H9 (cell line): ENCODE data around the gene SP4. TPM values are rescaled to one million over a fixed set of nuclear protein-coding genes. Genes with fewer than 3 reads are reported as not detected.

ENCODE experiments used
- DNase-seq: peaks from one replicate; pipeline ENCODE4 v3.0.0-alpha.2; 2017
- H2AFZ ChIP-seq: one replicate; pipeline ENCODE4 v1.6.1; 2013; ENCODE audit warnings: mild to moderate bottlenecking, low read length, control low read depth, moderate library complexity
- H2AK5ac ChIP-seq: 2 replicates; pipeline ENCODE4 v1.6.1; 2013; ENCODE audit warnings: low read length, control low read depth, mixed read lengths; ENCODE audit not compliant: insufficient read length
- H2BK120ac ChIP-seq: one replicate; pipeline ENCODE4 v1.6.1; 2013; ENCODE audit warnings: low read depth, mild to moderate bottlenecking, low read length, control low read depth, inconsistent platforms; ENCODE audit not compliant: poor library complexity, severe bottlenecking
- H2BK12ac ChIP-seq: 2 replicates; pipeline ENCODE4 v1.6.1; 2013; ENCODE audit warnings: low read length, control low read depth, mixed read lengths, low read depth; ENCODE audit not compliant: insufficient read length
- H2BK15ac ChIP-seq: 2 replicates; pipeline ENCODE4 v1.6.1; 2013; ENCODE audit warnings: low read depth, low read length, control low read depth
- H2BK20ac ChIP-seq: one replicate; pipeline ENCODE4 v1.6.1; 2013; ENCODE audit warnings: low read depth, mild to moderate bottlenecking, low read length, control low read depth, inconsistent platforms; ENCODE audit not compliant: poor library complexity, severe bottlenecking
- H2BK5ac ChIP-seq: 2 replicates; pipeline ENCODE4 v1.6.1; 2013; ENCODE audit warnings: low read length, control low read depth, mixed read lengths; ENCODE audit not compliant: insufficient read length
- H3K14ac ChIP-seq: 2 replicates; pipeline ENCODE4 v1.6.1; 2013; ENCODE audit warnings: low read length, control low read depth; ENCODE audit not compliant: insufficient read depth
- H3K18ac ChIP-seq: 2 replicates; pipeline ENCODE4 v1.6.1; 2013; ENCODE audit warnings: low read depth, mild to moderate bottlenecking, mixed read lengths, low read length, control low read depth; ENCODE audit not compliant: insufficient read length
- H3K23ac ChIP-seq: 2 replicates; pipeline ENCODE4 v1.6.1; 2013; ENCODE audit warnings: low read length, control low read depth, mixed read lengths, low read depth; ENCODE audit not compliant: insufficient read length
- H3K23me2 ChIP-seq: 2 replicates; pipeline ENCODE4 v1.6.1; 2013; ENCODE audit warnings: low read depth, mild to moderate bottlenecking, mixed read lengths, low read length, control low read depth; ENCODE audit not compliant: insufficient read length, poor library complexity, severe bottlenecking
- H3K27ac ChIP-seq: 2 replicates; pipeline ENCODE4 v1.5.1; 2013; ENCODE audit warnings: low read length, control low read depth, mixed read lengths, low read depth; ENCODE audit not compliant: insufficient read length
- H3K27me3 ChIP-seq: 2 replicates; pipeline ENCODE4 v1.6.1; 2013; ENCODE audit warnings: low read length, control low read depth, inconsistent platforms; ENCODE audit not compliant: insufficient read depth
- H3K4ac ChIP-seq: 2 replicates; pipeline ENCODE4 v1.6.1; 2013; ENCODE audit warnings: low read depth, mild to moderate bottlenecking, control low read depth, inconsistent platforms, low read length, moderate library complexity
- H3K4me1 ChIP-seq: 2 replicates; pipeline ENCODE4 v1.6.1; 2013; ENCODE audit warnings: low read length, control low read depth, inconsistent platforms; ENCODE audit not compliant: insufficient read depth
- H3K4me2 ChIP-seq: 2 replicates; pipeline ENCODE4 v1.6.1; 2013; ENCODE audit warnings: low read length, control low read depth, mixed read lengths; ENCODE audit not compliant: insufficient read length, insufficient read depth
- H3K56ac ChIP-seq: 2 replicates; pipeline ENCODE4 v1.6.1; 2013; ENCODE audit warnings: low read depth, mild to moderate bottlenecking, mixed read lengths, low read length, control low read depth; ENCODE audit not compliant: insufficient read length
- H3K79me1 ChIP-seq: 2 replicates; pipeline ENCODE4 v1.6.1; 2013; ENCODE audit warnings: low read depth, mild to moderate bottlenecking, moderate library complexity, low read length, control low read depth, inconsistent platforms; ENCODE audit not compliant: insufficient read depth, poor library complexity, severe bottlenecking
- H3K79me2 ChIP-seq: 2 replicates; pipeline ENCODE4 v1.6.1; 2013; ENCODE audit warnings: low read length, control low read depth, inconsistent platforms; ENCODE audit not compliant: insufficient read depth
- H3K9ac ChIP-seq: 2 replicates; pipeline ENCODE4 v1.6.1; 2013; ENCODE audit warnings: low read length, control low read depth, mixed read lengths; ENCODE audit not compliant: insufficient read length; ENCODE audit errors: extremely low read depth
- H3K9me3 ChIP-seq: one replicate; pipeline ENCODE4 v1.6.1; 2013; ENCODE audit warnings: low read depth, low read length, inconsistent platforms; ENCODE audit not compliant: control insufficient read depth
- H3T11ph ChIP-seq: one replicate; pipeline ENCODE4 v1.6.1; 2013; ENCODE audit warnings: mild to moderate bottlenecking, low read length, control low read depth, inconsistent platforms
- H4K20me1 ChIP-seq: one replicate; pipeline ENCODE4 v1.6.1; 2013; ENCODE audit not compliant: control insufficient read depth, insufficient read length, insufficient read depth
- H4K5ac ChIP-seq: 2 replicates; pipeline ENCODE4 v1.6.1; 2013; ENCODE audit warnings: low read depth, mild to moderate bottlenecking, mixed read lengths, low read length, control low read depth; ENCODE audit not compliant: insufficient read length
- H4K8ac ChIP-seq: replicated peaks from 2 replicates; pipeline ENCODE4 v1.6.1; 2013; ENCODE audit warnings: low read length, control low read depth, mixed read lengths, low read depth; ENCODE audit not compliant: insufficient read length
- H4K91ac ChIP-seq: 2 replicates; pipeline ENCODE4 v1.6.1; 2013; ENCODE audit warnings: low read depth, mild to moderate bottlenecking, moderate library complexity, mixed read lengths, low read length, control low read depth; ENCODE audit not compliant: insufficient read length
- H3K27ac Mint-ChIP-seq, 3 experiments: 2 replicates in 2 of 3; 3 replicates in 1 of 3; pipeline ENCODE4 v1.8.0; 2020 to 2021; ENCODE audit warnings: mixed read lengths in 3 of 3, mild to moderate bottlenecking in 1 of 3, moderate library complexity in 1 of 3
- H3K27me3 Mint-ChIP-seq: 2 replicates; pipeline ENCODE4 v1.8.0; 2021; ENCODE audit warnings: low read depth, mild to moderate bottlenecking, moderate library complexity, mixed read lengths
- H3K36me3 Mint-ChIP-seq, 3 experiments: 2 replicates in 2 of 3; 3 replicates in 1 of 3; pipeline ENCODE4 v1.8.0; 2020 to 2021; ENCODE audit warnings: low read depth in 3 of 3, mixed read lengths in 3 of 3; ENCODE audit not compliant: insufficient read depth in 1 of 3
- H3K4me1 Mint-ChIP-seq, 2 experiments: 2 replicates each; pipeline ENCODE4 v1.8.0; 2020; ENCODE audit warnings: mixed read lengths in 2 of 2
- H3K4me3 Mint-ChIP-seq, 2 experiments: 2 replicates in 1 of 2; 3 replicates in 1 of 2; pipeline ENCODE4 v1.8.0; 2020 to 2021; ENCODE audit warnings: mild to moderate bottlenecking in 2 of 2, mixed read lengths in 2 of 2, moderate library complexity in 1 of 2
- H3K9me3 Mint-ChIP-seq, 2 experiments: 2 replicates in 1 of 2; 3 replicates in 1 of 2; pipeline ENCODE4 v1.8.0; 2020; ENCODE audit warnings: mild to moderate bottlenecking in 2 of 2, mixed read lengths in 2 of 2, moderate library complexity in 1 of 2
- total RNA-seq: library from RNA; stranded (reverse); gene quantifications from 2 replicates; pipeline ENCODE4 v1.2.1, GENCODE V29; 2021
- TF ChIP-seq, protein P1 (sequence below): fragments of 200-600 bp; sonication (generic); conservative IDR thresholded peaks from 3 replicates; pipeline ENCODE4 v1.8.0; 2021; ENCODE audit warnings: antibody characterized with exemption, mild to moderate bottlenecking

The SP4 gene
- total RNA-seq, 1 experiment from 2014 or later = 19.4 TPM

- peaks cover 85 to 95% (median 86%) of the 10 kb centered on the region in 3 experiments for H3K36me3 Mint-ChIP-seq
- Histone ChIP-seq H2BK20ac (no peak overlapping the region), H2BK15ac (no peak overlapping the region), H3K18ac (no peak overlapping the region), H3K23me2 (no peaks in the 10 kb centered on the region), H3K27ac (no peak overlapping the region), H2BK120ac (no peak overlapping the region), H3K4me1 (no peaks in the 10 kb centered on the region), H4K91ac (no peak overlapping the region), H3K23ac (no peak overlapping the region), H2AK5ac (no peak overlapping the region), H2BK5ac (no peak overlapping the region), H3K27me3 (no peaks in the 10 kb centered on the region), H2AFZ (no peak overlapping the region), H4K20me1 (no peaks in the 10 kb centered on the region), H4K8ac (no peak overlapping the region), H3T11ph (no peak overlapping the region), H3K14ac (no peak overlapping the region), H2BK12ac (no peak overlapping the region), H3K79me2 (no peaks in the 10 kb centered on the region; the same call in 1 of the 2 replicates), H3K4ac (no peak overlapping the region), H4K5ac (no peak overlapping the region), H3K4me2 (no peak overlapping the region), H3K79me1 (peaks cover 7% of the 10 kb centered on the region), H3K9me3 (peaks cover 45% of the 10 kb centered on the region), H3K9ac (no peak overlapping the region), H3K56ac (no peak overlapping the region)
- H3K9me3 Mint-ChIP-seq = peaks cover 53 to 74% of the 10 kb centered on the region in 2 experiments
- no peak overlapping the region for H3K27ac Mint-ChIP-seq
- peaks cover under 1% of the 10 kb centered on the region in 2 experiments; a peak in 3 of 4 replicates for H3K4me1 Mint-ChIP-seq
- no peaks in the 10 kb centered on the region for H3K27me3 Mint-ChIP-seq
- H3K4me3 Mint-ChIP-seq = no peak overlapping the region
- TF ChIP-seq, protein P1, sequence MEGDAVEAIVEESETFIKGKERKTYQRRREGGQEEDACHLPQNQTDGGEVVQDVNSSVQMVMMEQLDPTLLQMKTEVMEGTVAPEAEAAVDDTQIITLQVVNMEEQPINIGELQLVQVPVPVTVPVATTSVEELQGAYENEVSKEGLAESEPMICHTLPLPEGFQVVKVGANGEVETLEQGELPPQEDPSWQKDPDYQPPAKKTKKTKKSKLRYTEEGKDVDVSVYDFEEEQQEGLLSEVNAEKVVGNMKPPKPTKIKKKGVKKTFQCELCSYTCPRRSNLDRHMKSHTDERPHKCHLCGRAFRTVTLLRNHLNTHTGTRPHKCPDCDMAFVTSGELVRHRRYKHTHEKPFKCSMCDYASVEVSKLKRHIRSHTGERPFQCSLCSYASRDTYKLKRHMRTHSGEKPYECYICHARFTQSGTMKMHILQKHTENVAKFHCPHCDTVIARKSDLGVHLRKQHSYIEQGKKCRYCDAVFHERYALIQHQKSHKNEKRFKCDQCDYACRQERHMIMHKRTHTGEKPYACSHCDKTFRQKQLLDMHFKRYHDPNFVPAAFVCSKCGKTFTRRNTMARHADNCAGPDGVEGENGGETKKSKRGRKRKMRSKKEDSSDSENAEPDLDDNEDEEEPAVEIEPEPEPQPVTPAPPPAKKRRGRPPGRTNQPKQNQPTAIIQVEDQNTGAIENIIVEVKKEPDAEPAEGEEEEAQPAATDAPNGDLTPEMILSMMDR = no peak
- no peak for DNase-seq
These were observed 26.3 kb downstream of the SP4 start for GRCh38 chr7:21454182-21454581.
